ENCODE data around the gene SIN3A. TPM values are rescaled to one million over a fixed set of nuclear protein-coding genes. Genes with fewer than 3 reads are reported as not detected.

The SIN3A gene
- total RNA-seq, 4 donors from 2014 or later: 31.1 to 53.1 (median 45.6) TPM

GRCh38 chr15:75328493-75329314, 122.8 kb downstream of the SIN3A start:
- no peak for DNase-seq (ENCODE audit: extremely low spot score)
- intact Hi-C loops (cut with DNase I): no loop called here
- TF ChIP-seq POLR2A (IDR thresholded peaks at IDR 0.05; ENCODE audit: low read depth) (no peak), POLR2AphosphoS5 (IDR thresholded peaks at IDR 0.05) (no peak), CTCF (IDR thresholded peaks at IDR 0.05) (no peak), EP300 (IDR thresholded peaks at IDR 0.05) (no peak)
- WGBS: 83% methylated on average over 6 of the region's 10 CpGs
- Histone ChIP-seq H3K27me3 (no peaks in the 10 kb centered on the region), H3K4me1 (no peaks in the 10 kb centered on the region), H3K27ac (replicated peaks in 1 of 4) (no peak overlapping the region), H3K9me3 (no peaks in the 10 kb centered on the region), H3K4me3 (no peak overlapping the region), H3K36me3 (no peaks in the 10 kb centered on the region)

GRCh38 chr15:75327491-75327890, 124.0 kb downstream of the SIN3A start:
- no peak overlapping the region for H3K4me3 ChIP-seq
- H3K36me3 ChIP-seq: no peaks in the 10 kb centered on the region
- TF ChIP-seq POLR2AphosphoS5 (IDR thresholded peaks at IDR 0.05) (no peak), CTCF (IDR thresholded peaks at IDR 0.05) (no peak), POLR2A (IDR thresholded peaks at IDR 0.05; ENCODE audit: low read depth) (no peak), EP300 (IDR thresholded peaks at IDR 0.05) (no peak)
- no peaks in the 10 kb centered on the region for H3K4me1 ChIP-seq
- intact Hi-C loops (cut with DNase I): no loop called here
- no peak overlapping the region for H3K27ac ChIP-seq (replicated peaks in 1 of 4)
- H3K27me3 ChIP-seq: no peaks in the 10 kb centered on the region
- WGBS: 100% methylated on average over 1 of the region's 3 CpGs
- H3K9me3 ChIP-seq: no peaks in the 10 kb centered on the region
- no peak for DNase-seq (ENCODE audit: extremely low spot score)

- intact Hi-C loops (cut with DNase I): no loop called here
- Histone ChIP-seq H3K36me3 (no peaks in the 10 kb centered on the region), H3K27me3 (no peaks in the 10 kb centered on the region), H3K9me3 (no peaks in the 10 kb centered on the region), H3K27ac (replicated peaks in 1 of 4) (no peak overlapping the region), H3K4me1 (no peaks in the 10 kb centered on the region), H3K4me3 (no peak overlapping the region)
- 69% methylated on average over 4 of the region's 4 CpGs for WGBS
- no peak for DNase-seq (ENCODE audit: extremely low spot score)
- TF ChIP-seq POLR2AphosphoS5 (IDR thresholded peaks at IDR 0.05) (no peak), POLR2A (IDR thresholded peaks at IDR 0.05; ENCODE audit: low read depth) (no peak)
These were observed 124.5 kb downstream of the SIN3A start for GRCh38 chr15:75327005-75327404.

- intact Hi-C loops (cut with DNase I): no loop called here
- DNase-seq (ENCODE audit: extremely low spot score): no peak
- Histone ChIP-seq H3K27me3 (no peaks in the 10 kb centered on the region), H3K36me3 (no peaks in the 10 kb centered on the region), H3K4me3 (no peak overlapping the region), H3K27ac (replicated peaks in 1 of 4) (no peak overlapping the region), H3K4me1 (no peaks in the 10 kb centered on the region), H3K9me3 (no peaks in the 10 kb centered on the region)
- TF ChIP-seq POLR2A (IDR thresholded peaks at IDR 0.05; ENCODE audit: low read depth) (no peak), CTCF (IDR thresholded peaks at IDR 0.05) (no peak), EP300 (IDR thresholded peaks at IDR 0.05) (no peak), POLR2AphosphoS5 (IDR thresholded peaks at IDR 0.05) (no peak)
- 95% methylated on average over 4 of the region's 4 CpGs for WGBS
These were observed 125.6 kb downstream of the SIN3A start for GRCh38 chr15:75325922-75326321.

GRCh38 chr15:75321711-75322110, 129.8 kb downstream of the SIN3A start:
- WGBS: 85% methylated on average over 6 of the region's 6 CpGs
- H3K27ac ChIP-seq (replicated peaks in 1 of 4): no peak overlapping the region
- no peaks in the 10 kb centered on the region for H3K9me3 ChIP-seq
- no peaks in the 10 kb centered on the region for H3K4me1 ChIP-seq
- no peak overlapping the region for H3K4me3 ChIP-seq
- TF ChIP-seq CTCF (IDR thresholded peaks at IDR 0.05) (no peak), POLR2AphosphoS5 (IDR thresholded peaks at IDR 0.05) (no peak), POLR2A (IDR thresholded peaks at IDR 0.05; ENCODE audit: low read depth) (no peak), EP300 (IDR thresholded peaks at IDR 0.05) (no peak)
- H3K36me3 ChIP-seq: no peaks in the 10 kb centered on the region
- intact Hi-C loops (cut with DNase I): no loop called here
- no peak for DNase-seq (ENCODE audit: extremely low spot score)
- H3K27me3 ChIP-seq: no peaks in the 10 kb centered on the region

Small RNAs within 50 kb of the gene (small RNA-seq; reads per million reads assigned to genes)
- gene AC105036.2: 0 reads per million in 3 donors

Other genes with a start within 250 kb of the SIN3A start
- gene C15orf39, start 249.8 kb downstream of the SIN3A start, total RNA-seq: 10 to 100 TPM in 3 of 4 donors, 1 to 10 TPM in 1; 7.5 to 17.7 (median 13.4) TPM
- gene GOLGA6C, start 193.4 kb downstream of the SIN3A start, total RNA-seq: not detected
- gene GOLGA6D, start 168.9 kb downstream of the SIN3A start, total RNA-seq: not detected
- 10 to 100 TPM; 32.0 to 73.0 (median 50.6) TPM for gene COMMD4, start 115.6 kb downstream of the SIN3A start, total RNA-seq
- gene NEIL1, start 104.7 kb downstream of the SIN3A start, total RNA-seq: 10 to 100 TPM; 14.1 to 37.0 (median 15.7) TPM
- 100 to 1,000 TPM in 3 of 4 donors, 10 to 100 TPM in 1; 67.4 to 163 (median 125) TPM for gene MAN2C1, start 83.1 kb downstream of the SIN3A start, total RNA-seq
- 10 to 100 TPM; 20.3 to 31.6 (median 27.5) TPM for gene PTPN9, start 127.6 kb upstream of the SIN3A start, total RNA-seq
- 10 to 100 TPM; 16.6 to 23.4 (median 18.8) TPM for gene SNUPN, start 174.0 kb upstream of the SIN3A start, total RNA-seq
- 10 to 100 TPM; 49.0 to 83.5 (median 62.1) TPM for gene IMP3, start 188.5 kb upstream of the SIN3A start, total RNA-seq
- 10 to 100 TPM; 27.8 to 47.6 (median 40.1) TPM for gene SNX33, start 196.2 kb upstream of the SIN3A start, total RNA-seq